OCI-M2 (cell line): Measurements from ENCODE around the gene CCDC144A.
"Not testable (repeated sequence)": the region's sequence is repeated elsewhere in the genome, so short reads cannot be mapped to it uniquely, and the experiment has no call there.

Experiments used
- DNase-seq: peaks from one replicate; lab custom pipeline; 2025; ENCODE audit not compliant: unreplicated experiment; lab: John Stamatoyannopoulos, UW

Gene CCDC144A

GRCh38 chr17:16817201-16817600, 127.2 kb downstream of the CCDC144A start:
- no peak for DNase-seq

- not testable (repeated sequence) for DNase-seq
These were observed 127.9 kb downstream of the CCDC144A start for GRCh38 chr17:16817940-16818339.

- DNase-seq = no peak
These were observed 128.3 kb downstream of the CCDC144A start for GRCh38 chr17:16818340-16818739.

GRCh38 chr17:16818821-16819683, 129.0 kb downstream of the CCDC144A start:
- DNase-seq = no peak

DNA sequence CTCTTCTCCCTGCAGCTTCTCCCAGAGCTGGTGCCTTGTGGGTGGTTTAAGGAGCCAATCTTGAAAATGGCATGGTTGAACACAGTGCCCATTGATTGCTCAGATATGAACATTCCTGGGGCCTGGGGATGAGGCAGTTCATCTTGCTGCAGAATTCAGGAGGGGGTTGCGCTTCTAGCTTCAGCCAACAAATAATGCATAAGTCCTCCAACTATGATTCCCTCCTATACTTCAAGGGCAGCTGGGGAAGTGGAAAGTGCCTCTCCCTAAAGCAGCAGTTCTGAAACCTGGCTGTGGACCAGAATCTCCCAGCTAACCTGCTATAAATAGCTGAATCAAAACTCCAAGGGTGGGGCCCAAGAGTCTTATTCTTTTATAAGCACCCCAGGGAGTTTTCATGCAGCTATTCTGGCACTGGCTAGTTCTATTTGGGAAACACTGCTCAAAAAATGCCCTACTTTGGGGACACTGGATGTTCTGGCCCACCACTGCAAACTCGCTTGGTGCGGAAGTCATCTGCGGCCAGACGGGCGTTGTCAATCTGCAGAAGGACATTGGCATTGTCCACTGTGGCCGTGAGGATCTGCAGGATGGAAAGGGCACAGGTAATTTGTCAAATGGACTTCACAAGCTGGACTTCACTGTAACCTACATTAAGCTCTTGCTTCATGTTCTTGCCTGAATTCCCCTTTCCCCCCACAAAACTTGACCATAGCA, 130.3 kb downstream of the CCDC144A start:
- no peak for DNase-seq

DNA sequence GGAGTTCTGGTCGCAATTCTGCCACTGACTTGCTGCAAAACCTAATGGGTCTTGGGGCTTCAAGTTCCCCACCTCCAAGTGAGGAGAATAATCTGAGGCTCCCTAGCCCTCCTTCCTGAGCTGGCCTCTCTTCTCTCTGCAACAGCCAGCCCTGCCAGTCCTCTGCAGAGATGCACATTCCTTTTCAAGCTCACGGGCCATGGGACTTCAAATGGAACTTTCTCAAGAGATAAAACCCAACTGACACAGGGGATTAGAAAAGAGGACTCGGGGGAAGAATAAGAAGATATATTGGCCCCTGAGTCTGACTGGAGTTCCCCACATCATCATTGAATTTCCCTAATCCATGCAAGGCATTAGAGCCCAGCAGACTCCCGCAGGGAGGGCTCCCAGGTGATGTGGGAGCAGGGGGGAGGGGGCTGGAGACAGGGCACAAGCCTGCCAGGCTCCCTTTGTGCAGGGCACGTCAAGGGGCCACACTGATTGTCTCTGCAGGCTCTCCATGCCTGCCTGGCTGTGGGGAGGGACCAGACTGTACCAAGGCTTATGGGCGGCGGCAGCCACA, 131.0 kb downstream of the CCDC144A start:
- no peak for DNase-seq

GRCh38 chr17:16822133-16822532, 132.1 kb downstream of the CCDC144A start:
- not testable (repeated sequence) for DNase-seq

GRCh38 chr17:16823768-16824406, 133.8 kb downstream of the CCDC144A start:
- not testable (repeated sequence) for DNase-seq
